Breast epithelium (tissue), 4 donors: ENCODE measurements around the gene CD4. TPM values are rescaled to one million over a fixed set of nuclear protein-coding genes. Genes with fewer than 3 reads are reported as not detected.
"Not testable (repeated sequence)": the region's sequence is repeated elsewhere in the genome, so short reads cannot be mapped to it uniquely, and the experiment has no call there.

Source experiments
- DNase-seq, 2 donors: peaks; one replicate each; pipeline ENCODE4 v3.0.0-alpha.2; 2019; ENCODE audit warnings: low spot score in 2 of 2
- H3K27ac ChIP-seq, 2 donors: fragments of 200-600 bp; sonication (generic) in 1 of 2; one replicate each; pipeline ENCODE4 v1.5.1; 2016 to 2019; ENCODE audit warnings: mild to moderate bottlenecking in 1 of 2
- H3K27me3 ChIP-seq, 2 donors: fragments of 200-600 bp; sonication (generic) in 1 of 2; one replicate each; pipeline versions ENCODE4 v1.5.1 to v1.6.0; 2017 to 2019; ENCODE audit warnings: control low read depth in 1 of 2, mild to moderate bottlenecking in 1 of 2
- H3K36me3 ChIP-seq: fragments of 200-600 bp; one replicate; pipeline ENCODE4 v1.5.1; 2019
- H3K4me1 ChIP-seq, 2 donors: fragments of 200-600 bp; sonication (generic); one replicate each; pipeline ENCODE4 v1.5.1; 2016 to 2019; ENCODE audit warnings: control low read depth in 1 of 2
- H3K4me3 ChIP-seq, 3 donors: fragments of 200-600 bp; sonication (generic); 1 replicate in 2 of 3; 2 replicates in 1 of 3; pipeline ENCODE4 v1.5.1; 2016 to 2019; ENCODE audit warnings: mild to moderate bottlenecking in 3 of 3, moderate library complexity in 2 of 3
- H3K9me3 ChIP-seq, 2 donors: fragments of 200-600 bp; sonication (generic) in 1 of 2; one replicate each; pipeline ENCODE4 v1.5.1; 2016 to 2019; ENCODE audit warnings: control low read depth in 1 of 2
- CTCF ChIP-seq, 3 donors: fragments of 450-650 bp; IDR thresholded peaks; one replicate each; pipeline ENCODE4 v1.5.1; 2016 to 2017; ENCODE audit warnings: antibody characterized with exemption in 3 of 3, mild to moderate bottlenecking in 3 of 3, moderate library complexity in 3 of 3
- POLR2A ChIP-seq: fragments of 450-650 bp; IDR thresholded peaks from one replicate; pipeline ENCODE4 v1.6.1; 2016; ENCODE audit warnings: antibody characterized with exemption, mild to moderate bottlenecking, moderate library complexity
- POLR2AphosphoS5 ChIP-seq, 3 donors: sonication (generic); formaldehyde crosslinking; IDR thresholded peaks; one replicate each; pipeline ENCODE4 v1.6.1; 2017; ENCODE audit warnings: antibody characterized with exemption in 3 of 3
- intact Hi-C: fragments of 100-400 bp; cut with DNase I; formaldehyde crosslinking; loops from one replicate; pipeline ENCODE4 v1.15.1; 2023; ENCODE audit warnings: low total_unique reads
- total RNA-seq, 3 donors: library from RNA; depleted of rRNA; stranded (reverse); fragments of >200 nt; gene quantifications; one replicate each; pipeline ENCODE4 v1.1.0, GENCODE V29; 2016

CD4 gene
- total RNA-seq, 3 donors from 2014 or later = 5.9 to 29.0 (median 11.0) TPM

- Histone ChIP-seq H3K4me3 (peak overlapping the region; percentile 90 to 100 (median 94)), H3K9me3 (no peaks in the 10 kb centered on the region), H3K4me1 (peaks cover 1 to 25% of the 10 kb centered on the region in 2 donors), H3K27ac (peak overlapping the region; percentile 95 to 96), H3K36me3 (no peaks in the 10 kb centered on the region), H3K27me3 (no peaks in the 10 kb centered on the region)
- TF ChIP-seq CTCF (IDR thresholded peaks at IDR 0.05) (no peak), POLR2AphosphoS5 (IDR thresholded peaks at IDR 0.05) (peak in 1 of 3 donors; percentile 19)
- no peak for DNase-seq
- intact Hi-C loops = loop anchor here (10.0 kb wide), 1 partner anchor 98 kb away; no protein-coding TSS in a partner anchor
These were observed 77.6 kb downstream of the CD4 start for GRCh38 chr12:6866920-6867412.

GRCh38 chr12:6867413-6868210 is 78.3 kb downstream of the CD4 start, which contains the start of gene TPI1:
Gene TPI1 (plus strand): TSS chr12:6867531. CDS start chr12:6867567, 36 bp downstream.
- no peaks in the 10 kb centered on the region for H3K9me3 ChIP-seq
- intact Hi-C loops = loop anchor here (10.0 kb wide), 1 partner anchor 97 kb away; no protein-coding TSS in a partner anchor
- H3K27ac ChIP-seq = peak within 1 kb of the TSS; percentile 95 to 96
- no peaks in the 10 kb centered on the region for H3K36me3 ChIP-seq
- H3K27me3 ChIP-seq = no peaks in the 10 kb centered on the region
- peak within 1 kb of the TSS; percentile 90 to 100 (median 94) for H3K4me3 ChIP-seq
- peak; percentile 68 to 90 for DNase-seq
- peak in 1 of 3 donors; percentile 12 for TF ChIP-seq CTCF (IDR thresholded peaks at IDR 0.05)
- peak; percentile 94 for TF ChIP-seq POLR2A
- peak; percentile 93 to 100 (median 98) for TF ChIP-seq POLR2AphosphoS5 (IDR thresholded peaks at IDR 0.05)
- peaks cover 5 to 27% of the 10 kb centered on the region in 2 donors for H3K4me1 ChIP-seq

- intact Hi-C loops = loop anchor here (10.0 kb wide), 1 partner anchor 96 kb away; no protein-coding TSS in a partner anchor
- TF ChIP-seq CTCF (IDR thresholded peaks at IDR 0.05) (no peak), POLR2AphosphoS5 (IDR thresholded peaks at IDR 0.05) (no peak), POLR2A (no peak)
- no peaks in the 10 kb centered on the region for H3K27me3 ChIP-seq
- H3K9me3 ChIP-seq = no peaks in the 10 kb centered on the region
- H3K36me3 ChIP-seq = no peaks in the 10 kb centered on the region
- DNase-seq = no peak
- peak overlapping the region; percentile 90 to 100 (median 94) for H3K4me3 ChIP-seq
- peaks cover 5 to 27% of the 10 kb centered on the region in 2 donors for H3K4me1 ChIP-seq
- peak overlapping the region; percentile 95 to 96 for H3K27ac ChIP-seq
These were observed 79.1 kb downstream of the CD4 start for GRCh38 chr12:6868211-6869048.

GRCh38 chr12:6869049-6870021 is 80.0 kb downstream of the CD4 start:
- TF ChIP-seq CTCF (IDR thresholded peaks at IDR 0.05) (peak; percentile 82 to 94 (median 89)), POLR2A (no peak), POLR2AphosphoS5 (IDR thresholded peaks at IDR 0.05) (peak in 1 of 3 donors; percentile 37)
- Histone ChIP-seq H3K27ac (peak overlapping the region; percentile 95 to 96), H3K36me3 (no peaks in the 10 kb centered on the region), H3K4me3 (peak overlapping the region; percentile 90 to 100 (median 94)), H3K27me3 (no peaks in the 10 kb centered on the region), H3K9me3 (no peaks in the 10 kb centered on the region), H3K4me1 (peaks cover 5 to 27% of the 10 kb centered on the region in 2 donors)
- intact Hi-C loops = loop anchor here (5.0 to 10.0 kb wide), 2 partner anchors 95 to 662 kb away; no protein-coding TSS in a partner anchor
- peak; percentile 74 to 83 for DNase-seq

GRCh38 chr12:6870304-6870703 is 81.0 kb downstream of the CD4 start:
- H3K27me3 ChIP-seq, H3K9me3 ChIP-seq, H3K36me3 ChIP-seq, DNase-seq, H3K4me3 ChIP-seq: not testable (repeated sequence)
- intact Hi-C loops = loop anchor here (5.0 kb wide), 1 partner anchor 663 kb away; no protein-coding TSS in a partner anchor
- H3K4me1 ChIP-seq = peaks cover 5 to 27% of the 10 kb centered on the region in 2 donors
- peak overlapping the region in 1 of 2 donors; percentile 12 for H3K27ac ChIP-seq
